Hepatocyte (in vitro differentiated cells): ENCODE data around the gene CHRNB1. TPM values are rescaled to one million over a fixed set of nuclear protein-coding genes. Genes with fewer than 3 reads are reported as not detected.

Experiments used
- DNase-seq: peaks from one replicate; pipeline ENCODE4 v3.0.0-alpha.2; 2016; ENCODE audit warnings: low spot score
- H2AFZ ChIP-seq: fragments of 200-600 bp; sonication (generic); 2 replicates; pipeline ENCODE4 v1.6.0; 2016; ENCODE audit warnings: antibody characterized with exemption, mild to moderate bottlenecking
- H3K27ac ChIP-seq: fragments of 200-600 bp; sonication (generic); 2 replicates; pipeline ENCODE4 v1.5.1; 2016; ENCODE audit warnings: mild to moderate bottlenecking
- H3K27me3 ChIP-seq: fragments of 200-600 bp; sonication (generic); 2 replicates; pipeline ENCODE4 v1.6.1; 2016
- H3K36me3 ChIP-seq: fragments of 200-600 bp; sonication (generic); replicated peaks from 2 replicates; pipeline ENCODE4 v1.5.1; 2016; ENCODE audit warnings: low read depth; ENCODE audit not compliant: insufficient read depth
- H3K4me1 ChIP-seq: fragments of 200-600 bp; sonication (generic); 2 replicates; pipeline ENCODE4 v1.5.1; 2016; ENCODE audit warnings: mild to moderate bottlenecking, moderate library complexity; ENCODE audit not compliant: insufficient read depth
- H3K4me2 ChIP-seq: fragments of 200-600 bp; sonication (generic); 2 replicates; pipeline ENCODE4 v1.6.0; 2016
- H3K4me3 ChIP-seq: fragments of 200-600 bp; sonication (generic); 2 replicates; pipeline ENCODE4 v1.5.1; 2016; ENCODE audit warnings: mild to moderate bottlenecking
- H3K79me2 ChIP-seq: fragments of 200-600 bp; sonication (generic); 2 replicates; pipeline ENCODE4 v1.6.0; 2017; ENCODE audit warnings: mild to moderate bottlenecking
- H3K9me2 ChIP-seq: fragments of 200-600 bp; sonication (generic); replicated peaks from 2 replicates; pipeline ENCODE4 v1.6.0; 2017; ENCODE audit warnings: mild to moderate bottlenecking; ENCODE audit not compliant: insufficient read depth
- H3K9me3 ChIP-seq: fragments of 200-600 bp; sonication (generic); 2 replicates; pipeline ENCODE4 v1.5.1; 2016; ENCODE audit warnings: low read depth, mild to moderate bottlenecking
- H4K20me1 ChIP-seq: fragments of 200-600 bp; sonication (generic); 2 replicates; pipeline ENCODE4 v1.6.0; 2016; ENCODE audit warnings: mild to moderate bottlenecking; ENCODE audit not compliant: insufficient read depth, poor library complexity, severe bottlenecking
- EZH2 ChIP-seq: fragments of 200-600 bp; sonication (generic); IDR thresholded peaks from 2 replicates; pipeline ENCODE4 v1.6.1; 2016; ENCODE audit warnings: antibody characterized with exemption, mild to moderate bottlenecking, borderline replicate concordance
- EZH2phosphoT487 ChIP-seq: fragments of 200-600 bp; sonication (generic); IDR thresholded peaks from one replicate; pipeline ENCODE4 v1.6.1; 2018; ENCODE audit warnings: antibody characterized with exemption, mild to moderate bottlenecking, low read depth, moderate library complexity; ENCODE audit not compliant: unreplicated experiment, severe bottlenecking
- WGBS: methylation state at CpG from one replicate; pipeline ENCODE4 v1.1.6; 2016; ENCODE audit warnings: low lambda C conversion rate; ENCODE audit errors: missing lambda C conversion rate; 5-methylcytosine and 5-hydroxymethylcytosine counted together
- polyA plus RNA-seq: library from polyadenylated mRNA; unstranded; fragments of >200 nt; fragmentation: Nextera tagmentation; extraction: Ambion mirVana; gene quantifications from 2 replicates; pipeline ENCODE4 v1.2.1, GENCODE V29; 2016
- total RNA-seq: library from RNA; depleted of rRNA; stranded (reverse); fragments of >200 nt; gene quantifications from 2 replicates; pipeline ENCODE4 v1.2.3, GENCODE V29; 2014
- TF ChIP-seq, protein P1 (sequence below): fragments of 200-600 bp; sonication (generic); IDR thresholded peaks from 2 replicates; pipeline ENCODE4 v1.5.1; 2016; ENCODE audit warnings: antibody characterized with exemption, mild to moderate bottlenecking; ENCODE audit not compliant: poor library complexity

The CHRNB1 gene
- total and polyA plus RNA-seq, 2 experiments from 2014 or later, result 10.9 to 17.5 TPM

DNA sequence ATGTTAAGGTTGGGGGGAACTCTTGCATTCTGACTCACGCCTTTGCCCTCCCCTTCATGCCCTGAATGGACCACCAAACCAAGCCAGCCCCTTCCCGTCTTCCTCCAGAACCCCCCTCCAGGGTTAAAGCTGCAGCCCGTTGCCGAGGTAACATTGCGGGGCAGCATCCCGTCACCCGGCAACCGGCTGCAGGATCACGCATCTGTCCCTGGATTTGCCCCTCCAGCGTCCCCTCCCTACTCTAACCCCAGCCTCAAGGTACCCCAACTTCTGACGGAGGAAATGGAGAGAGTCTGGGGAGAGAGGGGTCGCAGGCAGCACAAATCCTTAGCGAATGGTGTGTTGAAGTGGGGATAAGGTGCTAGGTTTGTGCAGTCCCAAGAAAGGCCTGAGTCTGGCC, 37.8 kb upstream of the CHRNB1 start:
- peaks cover 9% of the 10 kb centered on the region for H3K4me1 ChIP-seq
- H3K27ac ChIP-seq, result no peak overlapping the region
- no peak overlapping the region for H3K4me3 ChIP-seq
- no peak overlapping the region for H2AFZ ChIP-seq
- H3K79me2 ChIP-seq, result peaks cover 13% of the 10 kb centered on the region
- H3K36me3 ChIP-seq, result no peaks in the 10 kb centered on the region
- no peaks in the 10 kb centered on the region for H3K9me3 ChIP-seq
- no peaks in the 10 kb centered on the region for H3K27me3 ChIP-seq
- H4K20me1 ChIP-seq, result no peaks in the 10 kb centered on the region
- WGBS, result 80% methylated on average over 13 of the region's 13 CpGs
- no peak for DNase-seq
- peak overlapping the region; percentile 97 for H3K4me2 ChIP-seq
- no peaks in the 10 kb centered on the region for H3K9me2 ChIP-seq
- TF ChIP-seq, protein P1, sequence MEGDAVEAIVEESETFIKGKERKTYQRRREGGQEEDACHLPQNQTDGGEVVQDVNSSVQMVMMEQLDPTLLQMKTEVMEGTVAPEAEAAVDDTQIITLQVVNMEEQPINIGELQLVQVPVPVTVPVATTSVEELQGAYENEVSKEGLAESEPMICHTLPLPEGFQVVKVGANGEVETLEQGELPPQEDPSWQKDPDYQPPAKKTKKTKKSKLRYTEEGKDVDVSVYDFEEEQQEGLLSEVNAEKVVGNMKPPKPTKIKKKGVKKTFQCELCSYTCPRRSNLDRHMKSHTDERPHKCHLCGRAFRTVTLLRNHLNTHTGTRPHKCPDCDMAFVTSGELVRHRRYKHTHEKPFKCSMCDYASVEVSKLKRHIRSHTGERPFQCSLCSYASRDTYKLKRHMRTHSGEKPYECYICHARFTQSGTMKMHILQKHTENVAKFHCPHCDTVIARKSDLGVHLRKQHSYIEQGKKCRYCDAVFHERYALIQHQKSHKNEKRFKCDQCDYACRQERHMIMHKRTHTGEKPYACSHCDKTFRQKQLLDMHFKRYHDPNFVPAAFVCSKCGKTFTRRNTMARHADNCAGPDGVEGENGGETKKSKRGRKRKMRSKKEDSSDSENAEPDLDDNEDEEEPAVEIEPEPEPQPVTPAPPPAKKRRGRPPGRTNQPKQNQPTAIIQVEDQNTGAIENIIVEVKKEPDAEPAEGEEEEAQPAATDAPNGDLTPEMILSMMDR, result no peak
- TF ChIP-seq EZH2phosphoT487, result no peak
- TF ChIP-seq EZH2, result no peak

DNA sequence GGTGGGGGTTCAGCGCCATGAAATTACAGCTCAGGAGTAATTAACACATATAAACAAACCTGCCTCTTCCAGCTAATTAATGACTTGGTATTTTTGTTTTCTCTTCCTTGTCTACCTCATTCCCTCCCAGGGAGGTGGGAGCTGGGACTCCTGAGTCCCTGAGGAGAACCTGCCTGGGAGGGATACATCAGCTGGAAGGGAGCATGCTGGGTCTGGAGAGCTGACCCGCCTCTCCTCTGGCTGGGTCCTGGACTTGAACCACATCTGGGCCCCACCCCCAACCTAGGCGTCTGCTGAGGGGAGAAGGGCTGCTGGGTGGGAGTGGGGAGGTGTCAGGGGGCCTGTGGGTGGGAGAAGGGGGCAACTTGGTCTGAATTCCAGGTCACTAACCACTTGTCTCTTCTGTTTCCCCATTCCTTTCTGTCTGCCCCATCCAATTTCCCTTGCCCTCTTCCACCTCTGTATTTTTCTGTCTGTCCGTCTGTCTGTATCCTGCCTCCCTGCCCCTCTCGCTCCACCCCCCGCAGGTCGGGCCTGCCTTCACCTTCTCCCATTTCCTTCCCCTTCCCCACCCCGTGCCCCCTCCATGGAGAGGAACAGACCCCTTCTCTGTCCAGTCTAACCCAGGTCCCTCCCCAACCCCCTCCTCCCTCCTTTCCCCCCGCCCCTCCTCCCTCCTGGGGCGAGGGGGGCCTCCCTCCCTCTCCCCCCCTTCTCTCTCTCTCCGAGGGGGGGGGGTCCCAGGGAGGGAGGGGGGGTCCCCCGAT, 37.2 kb upstream of the CHRNB1 start, which contains the start of gene NLGN2:
NLGN2 (plus strand) TSS at position 361 of the 767 bp plus-strand sequence. CDS start 411 bp downstream, outside the sequence.
- WGBS, result 83% methylated on average over 2 of the region's 12 CpGs
- H3K79me2 ChIP-seq, result peaks cover 9% of the 10 kb centered on the region
- TF ChIP-seq EZH2phosphoT487 (no peak), EZH2 (no peak)
- TF ChIP-seq, protein P1, result no peak
- peaks cover 3% of the 10 kb centered on the region for H3K4me1 ChIP-seq
- H4K20me1 ChIP-seq, result no peaks in the 10 kb centered on the region
- H3K27ac ChIP-seq, result no peak within 1 kb of the TSS
- H3K9me3 ChIP-seq, result no peaks in the 10 kb centered on the region
- no peak within 1 kb of the TSS for H2AFZ ChIP-seq
- H3K4me2 ChIP-seq, result peak within 1 kb of the TSS; percentile 97
- no peaks in the 10 kb centered on the region for H3K9me2 ChIP-seq
- no peaks in the 10 kb centered on the region for H3K27me3 ChIP-seq
- DNase-seq, result no peak
- H3K4me3 ChIP-seq, result no peak within 1 kb of the TSS
- H3K36me3 ChIP-seq, result no peaks in the 10 kb centered on the region

DNA sequence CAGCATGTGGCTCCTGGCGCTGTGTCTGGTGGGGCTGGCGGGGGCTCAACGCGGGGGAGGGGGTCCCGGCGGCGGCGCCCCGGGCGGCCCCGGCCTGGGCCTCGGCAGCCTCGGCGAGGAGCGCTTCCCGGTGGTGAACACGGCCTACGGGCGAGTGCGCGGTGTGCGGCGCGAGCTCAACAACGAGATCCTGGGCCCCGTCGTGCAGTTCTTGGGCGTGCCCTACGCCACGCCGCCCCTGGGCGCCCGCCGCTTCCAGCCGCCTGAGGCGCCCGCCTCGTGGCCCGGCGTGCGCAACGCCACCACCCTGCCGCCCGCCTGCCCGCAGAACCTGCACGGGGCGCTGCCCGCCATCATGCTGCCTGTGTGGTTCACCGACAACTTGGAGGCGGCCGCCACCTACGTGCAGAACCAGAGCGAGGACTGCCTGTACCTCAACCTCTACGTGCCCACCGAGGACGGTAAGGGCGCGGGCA, 36.6 kb upstream of the CHRNB1 start:
- DNase-seq, result no peak
- TF ChIP-seq, protein P1, result no peak
- TF ChIP-seq EZH2 (no peak), EZH2phosphoT487 (no peak)
- H4K20me1 ChIP-seq, result no peaks in the 10 kb centered on the region
- H3K9me3 ChIP-seq, result no peaks in the 10 kb centered on the region
- no peak overlapping the region for H2AFZ ChIP-seq
- peaks cover 6% of the 10 kb centered on the region for H3K79me2 ChIP-seq
- H3K9me2 ChIP-seq, result no peaks in the 10 kb centered on the region
- H3K36me3 ChIP-seq, result no peaks in the 10 kb centered on the region
- WGBS, result 94% methylated on average over 29 of the region's 58 CpGs
- H3K4me1 ChIP-seq, result no peaks in the 10 kb centered on the region
- no peak overlapping the region for H3K4me2 ChIP-seq
- H3K4me3 ChIP-seq, result no peak overlapping the region
- H3K27ac ChIP-seq, result no peak overlapping the region
- no peaks in the 10 kb centered on the region for H3K27me3 ChIP-seq
